Mucosa of rectum (tissue), 2 donors: ENCODE measurements around the gene GPAT2.
"Not testable (repeated sequence)": the region's sequence is repeated elsewhere in the genome, so short reads cannot be mapped to it uniquely, and the experiment has no call there.

Experiments used
- H3K27ac ChIP-seq, 2 donors: one replicate each; pipeline ENCODE4 v1.7.0; 2013; ENCODE audit warnings: inconsistent platforms in 2 of 2, low read depth in 2 of 2, low read length in 2 of 2
- H3K27me3 ChIP-seq, 2 donors: one replicate each; pipeline ENCODE4 v1.7.0; 2013; ENCODE audit warnings: low read length in 2 of 2; ENCODE audit not compliant: control insufficient read depth in 2 of 2, insufficient read depth in 2 of 2
- H3K36me3 ChIP-seq, 2 donors: one replicate each; pipeline ENCODE4 v1.7.0; 2013; ENCODE audit warnings: low read length in 2 of 2; ENCODE audit not compliant: control insufficient read depth in 2 of 2, insufficient read depth in 2 of 2
- H3K4me1 ChIP-seq, 2 donors: one replicate each; pipeline ENCODE4 v1.7.0; 2013; ENCODE audit warnings: low read length in 2 of 2, mild to moderate bottlenecking in 1 of 2; ENCODE audit not compliant: control insufficient read depth in 2 of 2, insufficient read depth in 2 of 2
- H3K4me3 ChIP-seq, 2 donors: one replicate each; pipeline ENCODE4 v1.7.0; 2013; ENCODE audit warnings: low read length in 2 of 2
- H3K9ac ChIP-seq, 2 donors: one replicate each; pipeline ENCODE4 v1.7.0; 2013; ENCODE audit warnings: low read length in 2 of 2, low read depth in 1 of 2, mild to moderate bottlenecking in 1 of 2
- H3K9me3 ChIP-seq, 2 donors: one replicate each; pipeline ENCODE4 v1.7.0; 2013; ENCODE audit warnings: low read length in 2 of 2; ENCODE audit not compliant: control insufficient read depth in 2 of 2
- donor health status: healthy.
- donor health status: Normal muscosa, but diverticular disease.

Gene GPAT2, protein sequence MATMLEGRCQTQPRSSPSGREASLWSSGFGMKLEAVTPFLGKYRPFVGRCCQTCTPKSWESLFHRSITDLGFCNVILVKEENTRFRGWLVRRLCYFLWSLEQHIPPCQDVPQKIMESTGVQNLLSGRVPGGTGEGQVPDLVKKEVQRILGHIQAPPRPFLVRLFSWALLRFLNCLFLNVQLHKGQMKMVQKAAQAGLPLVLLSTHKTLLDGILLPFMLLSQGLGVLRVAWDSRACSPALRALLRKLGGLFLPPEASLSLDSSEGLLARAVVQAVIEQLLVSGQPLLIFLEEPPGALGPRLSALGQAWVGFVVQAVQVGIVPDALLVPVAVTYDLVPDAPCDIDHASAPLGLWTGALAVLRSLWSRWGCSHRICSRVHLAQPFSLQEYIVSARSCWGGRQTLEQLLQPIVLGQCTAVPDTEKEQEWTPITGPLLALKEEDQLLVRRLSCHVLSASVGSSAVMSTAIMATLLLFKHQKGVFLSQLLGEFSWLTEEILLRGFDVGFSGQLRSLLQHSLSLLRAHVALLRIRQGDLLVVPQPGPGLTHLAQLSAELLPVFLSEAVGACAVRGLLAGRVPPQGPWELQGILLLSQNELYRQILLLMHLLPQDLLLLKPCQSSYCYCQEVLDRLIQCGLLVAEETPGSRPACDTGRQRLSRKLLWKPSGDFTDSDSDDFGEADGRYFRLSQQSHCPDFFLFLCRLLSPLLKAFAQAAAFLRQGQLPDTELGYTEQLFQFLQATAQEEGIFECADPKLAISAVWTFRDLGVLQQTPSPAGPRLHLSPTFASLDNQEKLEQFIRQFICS

DNA sequence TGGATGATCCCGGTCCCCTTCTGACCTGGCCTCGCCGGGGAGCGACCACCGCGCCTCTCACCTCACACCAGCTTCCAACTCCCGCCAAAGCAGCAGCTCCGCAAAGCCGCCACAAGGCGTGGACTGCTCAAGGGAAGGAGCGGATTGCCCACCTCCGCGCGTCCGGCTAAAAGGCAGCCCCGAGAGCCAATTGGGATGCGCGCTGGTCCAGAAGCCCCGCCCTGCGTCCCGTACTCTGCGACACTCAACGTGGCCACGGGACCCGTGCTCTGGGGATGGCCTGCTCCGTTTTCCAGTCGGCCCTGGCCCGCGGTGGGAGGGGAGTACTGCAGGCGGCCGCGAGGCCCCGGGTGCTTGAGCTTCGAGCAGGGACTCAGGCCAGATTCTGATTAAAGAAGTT, at the start of gene GPAT2:
GPAT2 (minus strand) TSS at position 125 of the 400 bp plus-strand sequence. CDS start 2,557 bp downstream, outside the sequence.
- H3K9ac ChIP-seq, H3K27ac ChIP-seq, H3K36me3 ChIP-seq, H3K9me3 ChIP-seq, H3K4me3 ChIP-seq, H3K27me3 ChIP-seq, H3K4me1 ChIP-seq: not testable (repeated sequence)

GRCh38 chr2:96083989-96084857, 49.5 kb upstream of the GPAT2 start:
- Histone ChIP-seq H3K4me1 (no peaks in the 10 kb centered on the region), H3K27me3 (no peaks in the 10 kb centered on the region), H3K9me3 (no peaks in the 10 kb centered on the region), H3K27ac (no peak overlapping the region), H3K4me3 (no peak overlapping the region), H3K9ac (no peak overlapping the region), H3K36me3 (no peaks in the 10 kb centered on the region)

DNA sequence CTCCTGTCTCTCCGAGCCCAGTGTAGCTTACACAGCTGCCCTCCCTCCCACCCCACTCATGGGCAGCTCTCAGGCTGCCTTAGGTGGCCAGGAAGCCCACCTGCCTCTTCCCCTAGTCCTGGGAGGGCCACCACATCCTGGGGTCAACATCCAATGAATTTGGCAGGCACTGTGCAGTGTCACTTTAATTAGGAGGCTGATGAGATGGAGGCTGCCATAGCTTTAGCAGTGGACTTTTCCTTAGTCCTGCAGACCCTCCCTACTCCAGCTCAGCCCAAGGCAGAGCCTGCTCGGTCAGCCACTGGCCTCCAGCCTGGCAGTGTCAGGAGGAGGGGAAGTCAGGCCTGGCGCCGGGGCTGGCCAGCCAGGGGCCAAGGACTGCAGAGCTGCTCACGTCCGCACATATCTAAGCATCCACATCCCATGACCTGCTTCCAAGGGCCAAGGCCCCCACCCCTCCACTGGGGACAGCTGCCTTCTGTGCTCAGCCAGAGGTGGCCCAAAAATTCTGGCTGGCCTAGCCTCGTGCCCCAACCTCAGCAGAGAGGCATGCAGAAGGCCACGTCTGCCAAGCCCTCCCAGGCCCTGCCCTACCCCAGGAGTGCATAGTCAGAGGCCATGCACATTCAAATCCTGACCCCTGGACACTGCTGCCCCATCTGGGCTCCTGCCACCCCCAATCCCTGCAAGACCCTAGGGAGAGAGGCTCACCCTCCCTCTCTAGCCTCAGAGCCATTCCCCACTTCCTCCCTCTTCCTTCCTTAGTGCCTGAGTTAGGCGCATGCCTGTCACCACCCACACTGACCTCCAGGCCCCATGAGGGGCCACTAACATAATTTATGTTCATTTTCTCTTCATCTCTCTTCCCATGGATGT, 48.6 kb upstream of the GPAT2 start:
- no peak overlapping the region for H3K4me3 ChIP-seq
- no peaks in the 10 kb centered on the region for H3K9me3 ChIP-seq
- no peaks in the 10 kb centered on the region for H3K36me3 ChIP-seq
- H3K9ac ChIP-seq: no peak overlapping the region
- H3K27me3 ChIP-seq: no peaks in the 10 kb centered on the region
- H3K4me1 ChIP-seq: no peaks in the 10 kb centered on the region
- no peak overlapping the region for H3K27ac ChIP-seq

DNA sequence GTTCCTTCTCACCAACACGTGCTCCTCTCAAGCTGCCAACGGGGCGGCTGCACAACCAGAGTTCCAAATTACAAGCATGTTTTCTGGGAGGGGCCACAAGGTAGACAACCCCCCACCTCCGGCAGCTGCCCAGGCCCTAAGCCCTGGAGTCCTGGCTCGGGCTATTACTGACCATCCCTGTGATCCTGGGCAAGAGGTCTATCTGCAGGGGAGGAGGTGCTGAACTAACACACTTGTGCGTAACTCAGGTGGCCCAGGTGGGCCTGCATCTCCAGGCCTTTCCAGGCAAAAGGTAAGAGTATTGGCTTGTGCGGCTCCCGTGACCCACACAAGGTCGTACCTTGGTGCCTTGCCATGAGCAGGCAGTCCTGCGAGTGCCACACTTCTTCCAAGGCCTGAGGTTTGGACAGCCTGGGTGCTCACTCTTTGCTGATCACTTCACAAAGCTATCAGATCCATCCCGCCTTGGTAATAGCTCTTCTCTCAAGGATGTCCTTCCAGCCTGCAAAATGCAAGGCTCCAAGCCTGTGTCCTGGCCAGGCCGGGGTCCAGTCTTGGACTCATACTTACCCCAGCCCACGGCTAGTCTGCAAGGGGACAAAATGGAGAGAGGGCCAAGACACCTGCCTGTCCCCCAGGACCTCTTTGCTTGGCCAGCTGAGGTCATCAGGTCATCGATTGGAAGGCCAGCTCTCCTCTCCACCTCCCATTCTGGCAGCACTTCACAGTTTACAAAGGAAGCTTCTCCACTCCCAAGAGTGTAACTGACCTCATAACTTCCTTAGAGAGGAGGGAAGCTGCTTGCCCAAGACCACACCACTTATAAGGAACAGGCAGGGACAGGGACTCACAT, 47.7 kb upstream of the GPAT2 start:
- no peaks in the 10 kb centered on the region for H3K36me3 ChIP-seq
- H3K9ac ChIP-seq: no peak overlapping the region
- no peak overlapping the region for H3K4me3 ChIP-seq
- H3K9me3 ChIP-seq: no peaks in the 10 kb centered on the region
- H3K27ac ChIP-seq: no peak overlapping the region
- no peaks in the 10 kb centered on the region for H3K4me1 ChIP-seq
- H3K27me3 ChIP-seq: no peaks in the 10 kb centered on the region

- H3K4me3 ChIP-seq: no peak overlapping the region
- no peaks in the 10 kb centered on the region for H3K36me3 ChIP-seq
- no peak overlapping the region for H3K9ac ChIP-seq
- no peaks in the 10 kb centered on the region for H3K27me3 ChIP-seq
- H3K4me1 ChIP-seq: no peaks in the 10 kb centered on the region
- no peaks in the 10 kb centered on the region for H3K9me3 ChIP-seq
- no peak overlapping the region for H3K27ac ChIP-seq
Observed at GRCh38 chr2:96081042-96081441, 46.3 kb upstream of the GPAT2 start.

DNA sequence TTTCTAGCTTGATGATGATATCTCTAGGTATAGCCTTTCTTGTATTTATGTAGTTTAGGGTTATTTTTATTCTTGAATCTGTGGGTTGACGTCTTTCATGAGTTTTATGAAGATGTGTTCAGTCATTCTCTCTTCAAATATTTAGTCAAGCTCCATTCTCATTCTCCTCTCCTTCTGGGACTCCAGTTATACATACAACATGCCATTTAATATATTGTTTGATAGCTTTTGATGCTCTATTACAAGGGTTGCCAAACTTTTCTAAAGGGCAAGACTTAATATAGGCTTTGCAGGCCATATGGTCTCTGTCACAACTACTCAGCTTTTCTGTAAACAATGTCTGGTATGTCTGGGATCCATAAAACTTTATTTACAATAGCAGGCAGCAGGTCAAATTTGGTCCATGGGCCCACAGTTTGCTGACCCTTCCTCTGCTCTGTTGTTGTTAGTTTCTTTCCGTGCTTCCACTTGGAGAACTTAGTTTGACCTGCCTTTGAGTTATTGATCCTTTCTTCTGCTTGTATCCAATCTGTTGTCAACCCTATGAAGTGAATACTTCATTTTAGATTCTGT, 40.6 kb upstream of the GPAT2 start:
- H3K9me3 ChIP-seq: no peaks in the 10 kb centered on the region
- no peaks in the 10 kb centered on the region for H3K36me3 ChIP-seq
- no peak overlapping the region for H3K9ac ChIP-seq
- H3K27ac ChIP-seq: no peak overlapping the region
- H3K27me3 ChIP-seq: no peaks in the 10 kb centered on the region
- no peaks in the 10 kb centered on the region for H3K4me1 ChIP-seq
- no peak overlapping the region for H3K4me3 ChIP-seq

DNA sequence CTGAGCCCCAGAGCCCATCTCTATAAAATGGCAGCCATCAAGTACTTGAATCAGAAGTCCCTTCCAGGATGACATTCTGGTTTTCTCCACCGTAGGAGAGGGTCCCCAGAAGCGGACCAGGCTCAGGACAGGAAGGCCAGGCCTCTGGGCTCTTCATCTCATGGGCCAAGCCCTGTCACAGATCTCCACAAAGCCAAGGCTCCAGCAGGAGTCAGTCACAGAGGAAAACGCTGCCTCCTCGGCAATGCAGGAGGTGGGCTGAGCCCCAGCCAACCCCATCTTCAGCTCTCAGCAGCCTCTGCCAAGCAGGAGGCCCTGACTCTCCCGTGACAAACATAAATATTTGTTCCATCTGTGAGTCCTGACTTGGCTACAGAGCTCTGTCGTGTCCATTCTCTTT, 39.4 kb upstream of the GPAT2 start:
- no peak overlapping the region for H3K27ac ChIP-seq
- no peaks in the 10 kb centered on the region for H3K36me3 ChIP-seq
- no peaks in the 10 kb centered on the region for H3K4me1 ChIP-seq
- no peak overlapping the region for H3K4me3 ChIP-seq
- H3K27me3 ChIP-seq: no peaks in the 10 kb centered on the region
- H3K9me3 ChIP-seq: no peaks in the 10 kb centered on the region
- H3K9ac ChIP-seq: no peak overlapping the region

- Histone ChIP-seq H3K9ac (no peak overlapping the region), H3K9me3 (no peaks in the 10 kb centered on the region), H3K27ac (no peak overlapping the region), H3K4me1 (no peaks in the 10 kb centered on the region), H3K36me3 (no peaks in the 10 kb centered on the region), H3K27me3 (no peaks in the 10 kb centered on the region), H3K4me3 (no peak overlapping the region)
Observed at GRCh38 chr2:96073170-96073775, 38.6 kb upstream of the GPAT2 start.
